ENCODE results near the gene SLC9A7. TPM values are rescaled to one million over a fixed set of nuclear protein-coding genes. Genes with fewer than 3 reads are reported as not detected.
A peak's percentile ranks its signal among the peaks of the same experiment; 100 is the strongest.

The SLC9A7 gene
- total RNA-seq, 1 donor from 2014 or later, result 1.4 TPM

DNA sequence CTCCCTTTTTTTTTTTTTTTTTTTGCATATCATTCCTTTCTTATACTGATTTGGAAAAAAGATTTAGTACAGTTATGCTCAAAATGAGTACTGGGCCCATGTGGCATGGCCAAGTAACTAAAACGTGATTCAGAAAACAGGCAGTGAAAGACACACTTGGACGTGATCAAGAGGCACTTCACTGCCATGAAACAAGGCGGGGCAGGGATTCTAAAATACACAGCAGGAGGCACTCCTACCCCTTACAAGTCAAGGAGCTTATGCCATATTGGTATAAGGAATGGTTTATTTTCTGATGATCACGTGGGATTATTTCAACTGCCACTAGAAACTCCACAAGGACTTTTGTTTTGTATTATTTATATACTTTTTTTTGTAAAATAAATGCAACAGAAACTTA lies 113.3 kb downstream of the SLC9A7 start:
- H3K9me3 Mint-ChIP-seq (ENCODE audit: unreplicated experiment), result peaks cover 16% of the 10 kb centered on the region
- TF ChIP-seq, protein P1, sequence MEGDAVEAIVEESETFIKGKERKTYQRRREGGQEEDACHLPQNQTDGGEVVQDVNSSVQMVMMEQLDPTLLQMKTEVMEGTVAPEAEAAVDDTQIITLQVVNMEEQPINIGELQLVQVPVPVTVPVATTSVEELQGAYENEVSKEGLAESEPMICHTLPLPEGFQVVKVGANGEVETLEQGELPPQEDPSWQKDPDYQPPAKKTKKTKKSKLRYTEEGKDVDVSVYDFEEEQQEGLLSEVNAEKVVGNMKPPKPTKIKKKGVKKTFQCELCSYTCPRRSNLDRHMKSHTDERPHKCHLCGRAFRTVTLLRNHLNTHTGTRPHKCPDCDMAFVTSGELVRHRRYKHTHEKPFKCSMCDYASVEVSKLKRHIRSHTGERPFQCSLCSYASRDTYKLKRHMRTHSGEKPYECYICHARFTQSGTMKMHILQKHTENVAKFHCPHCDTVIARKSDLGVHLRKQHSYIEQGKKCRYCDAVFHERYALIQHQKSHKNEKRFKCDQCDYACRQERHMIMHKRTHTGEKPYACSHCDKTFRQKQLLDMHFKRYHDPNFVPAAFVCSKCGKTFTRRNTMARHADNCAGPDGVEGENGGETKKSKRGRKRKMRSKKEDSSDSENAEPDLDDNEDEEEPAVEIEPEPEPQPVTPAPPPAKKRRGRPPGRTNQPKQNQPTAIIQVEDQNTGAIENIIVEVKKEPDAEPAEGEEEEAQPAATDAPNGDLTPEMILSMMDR (IDR thresholded peaks at IDR 0.05), result no peak
- H3K27me3 Mint-ChIP-seq (ENCODE audit: unreplicated experiment), result no peaks in the 10 kb centered on the region
- H3K27ac Mint-ChIP-seq (ENCODE audit: unreplicated experiment), result no peak overlapping the region
- no peak overlapping the region for H3K4me3 Mint-ChIP-seq (ENCODE audit: unreplicated experiment)
- peaks cover 33% of the 10 kb centered on the region for H3K4me1 Mint-ChIP-seq (ENCODE audit: unreplicated experiment)
- H3K36me3 Mint-ChIP-seq (ENCODE audit: unreplicated experiment), result no peaks in the 10 kb centered on the region
- DNase-seq (ENCODE audit: extremely low spot score, unreplicated experiment), result no peak

DNA sequence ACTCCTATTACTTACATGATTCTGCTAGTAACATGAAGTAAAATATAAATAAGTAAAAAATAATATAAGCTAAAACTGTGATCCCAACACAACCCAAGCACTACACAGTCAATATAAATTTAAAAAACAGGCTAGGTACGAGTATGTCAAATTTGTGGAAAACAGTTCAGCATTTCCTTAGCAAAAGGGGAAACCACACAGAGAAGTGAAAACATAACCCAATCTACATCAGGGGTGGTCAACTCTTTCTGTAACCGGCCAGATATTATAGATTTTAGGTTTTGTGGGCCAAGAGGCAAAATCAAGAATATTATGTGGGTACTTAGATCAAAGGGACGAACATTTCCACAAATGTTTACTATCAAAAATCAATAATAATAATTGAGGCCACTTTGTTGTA lies 115.3 kb downstream of the SLC9A7 start:
- Mint-ChIP-seq H3K4me1 (ENCODE audit: unreplicated experiment) (peaks cover 13% of the 10 kb centered on the region), H3K27me3 (ENCODE audit: unreplicated experiment) (no peaks in the 10 kb centered on the region), H3K4me3 (ENCODE audit: unreplicated experiment) (no peak overlapping the region), H3K36me3 (ENCODE audit: unreplicated experiment) (no peaks in the 10 kb centered on the region), H3K9me3 (ENCODE audit: unreplicated experiment) (peaks cover 14% of the 10 kb centered on the region), H3K27ac (ENCODE audit: unreplicated experiment) (no peak overlapping the region)
- TF ChIP-seq, protein P1 (IDR thresholded peaks at IDR 0.05), result no peak
- no peak for DNase-seq (ENCODE audit: extremely low spot score, unreplicated experiment)

DNA sequence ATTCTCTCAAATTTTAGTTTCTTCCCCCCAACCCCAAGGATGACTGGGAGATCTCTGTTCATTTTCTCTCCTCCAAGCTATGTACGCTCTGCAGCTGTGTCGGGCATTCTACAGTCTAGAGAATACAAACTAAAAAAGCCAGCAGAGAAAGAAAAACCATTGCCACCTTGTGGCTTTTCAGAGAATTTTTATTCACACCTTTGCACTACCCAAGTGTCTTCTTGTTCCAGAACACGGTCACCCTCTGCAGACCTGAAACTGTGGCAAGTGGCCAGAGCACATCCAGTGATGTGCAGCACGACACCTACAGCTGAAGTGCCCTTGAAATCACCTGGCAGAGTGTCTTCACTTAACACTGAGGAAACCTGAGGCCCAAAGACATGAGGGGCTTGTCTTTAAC lies 116.8 kb downstream of the SLC9A7 start:
- Mint-ChIP-seq H3K27ac (ENCODE audit: unreplicated experiment) (no peak overlapping the region), H3K9me3 (ENCODE audit: unreplicated experiment) (peaks cover 6% of the 10 kb centered on the region), H3K4me1 (ENCODE audit: unreplicated experiment) (peaks cover under 1% of the 10 kb centered on the region), H3K36me3 (ENCODE audit: unreplicated experiment) (no peaks in the 10 kb centered on the region), H3K27me3 (ENCODE audit: unreplicated experiment) (no peaks in the 10 kb centered on the region), H3K4me3 (ENCODE audit: unreplicated experiment) (no peak overlapping the region)
- TF ChIP-seq, protein P1 (IDR thresholded peaks at IDR 0.05), result peak; percentile 54
- no peak for DNase-seq (ENCODE audit: extremely low spot score, unreplicated experiment)

DNA sequence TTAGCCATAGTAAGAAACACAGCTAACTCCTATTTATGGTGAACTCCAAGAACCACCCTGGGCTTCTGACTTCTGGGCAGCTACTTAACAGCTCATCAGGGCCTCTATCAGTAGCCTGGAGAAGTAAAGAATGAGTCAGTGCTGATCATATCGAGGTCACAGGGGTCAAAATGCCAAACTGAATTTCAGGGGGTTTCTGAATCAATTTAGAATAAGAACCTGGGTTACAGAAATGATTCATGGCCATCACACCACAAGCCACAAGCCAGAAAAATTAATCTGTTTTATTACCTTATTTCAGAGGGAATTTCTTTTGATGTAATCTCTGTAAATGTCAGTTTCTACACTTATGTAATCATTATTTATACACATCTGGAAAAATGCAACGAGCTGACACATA lies 121.0 kb downstream of the SLC9A7 start:
- Mint-ChIP-seq H3K4me1 (ENCODE audit: unreplicated experiment) (peaks cover 2% of the 10 kb centered on the region), H3K27me3 (ENCODE audit: unreplicated experiment) (no peaks in the 10 kb centered on the region), H3K9me3 (ENCODE audit: unreplicated experiment) (no peaks in the 10 kb centered on the region), H3K4me3 (ENCODE audit: unreplicated experiment) (no peak overlapping the region), H3K36me3 (ENCODE audit: unreplicated experiment) (no peaks in the 10 kb centered on the region), H3K27ac (ENCODE audit: unreplicated experiment) (no peak overlapping the region)
- DNase-seq (ENCODE audit: extremely low spot score, unreplicated experiment), result no peak
- TF ChIP-seq, protein P1 (IDR thresholded peaks at IDR 0.05), result no peak

DNA sequence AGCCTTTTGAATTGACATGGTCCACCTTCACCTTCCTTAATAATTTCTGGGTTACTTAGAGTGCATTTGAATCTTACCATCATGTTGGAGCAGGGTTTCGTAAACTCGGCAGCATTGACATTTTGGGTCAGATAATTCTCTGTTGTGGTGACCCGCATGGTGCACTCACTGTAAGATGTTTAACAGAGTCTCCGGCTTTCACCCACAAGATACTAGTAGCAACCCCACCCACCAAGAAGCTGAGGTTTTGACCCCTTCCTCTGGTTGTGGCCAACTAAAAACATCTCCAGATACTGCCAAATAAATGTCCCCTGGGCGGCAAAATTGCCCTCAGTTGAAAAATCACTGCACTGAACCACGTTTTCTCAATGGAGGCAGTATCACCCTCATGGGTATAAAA lies 122.7 kb downstream of the SLC9A7 start:
- peaks cover 2% of the 10 kb centered on the region for H3K4me1 Mint-ChIP-seq (ENCODE audit: unreplicated experiment)
- no peak overlapping the region for H3K27ac Mint-ChIP-seq (ENCODE audit: unreplicated experiment)
- DNase-seq (ENCODE audit: extremely low spot score, unreplicated experiment), result no peak
- H3K27me3 Mint-ChIP-seq (ENCODE audit: unreplicated experiment), result no peaks in the 10 kb centered on the region
- peaks cover 11% of the 10 kb centered on the region for H3K9me3 Mint-ChIP-seq (ENCODE audit: unreplicated experiment)
- H3K36me3 Mint-ChIP-seq (ENCODE audit: unreplicated experiment), result no peaks in the 10 kb centered on the region
- H3K4me3 Mint-ChIP-seq (ENCODE audit: unreplicated experiment), result no peak overlapping the region
- TF ChIP-seq, protein P1 (IDR thresholded peaks at IDR 0.05), result no peak
